Activated naive CD8-positive, alpha-beta T cell treated with anti-CD3 and anti-CD28 coated beads, Interleukin-2, amount 50 U/mL, for 24 hours (primary cell): ENCODE results near the gene KDM4D.
"Not testable (repeated sequence)": the region's sequence is repeated elsewhere in the genome, so short reads cannot be mapped to it uniquely, and the experiment has no call there.

ENCODE experiments used
- ATAC-seq: fragments of 150-1000 bp; cut with Tn5 transposase; one replicate; pipeline ENCODE4 v1.10.0; 2021
- DNase-seq: peaks from one replicate; pipeline ENCODE4 v3.0.0; 2021
- H3K27ac Mint-ChIP-seq: one replicate; pipeline ENCODE4 v1.8.0; 2021; ENCODE audit warnings: mild to moderate bottlenecking, mixed read lengths
- H3K27me3 Mint-ChIP-seq: one replicate; pipeline ENCODE4 v1.8.0; 2021; ENCODE audit warnings: mixed read lengths
- H3K36me3 Mint-ChIP-seq: one replicate; pipeline ENCODE4 v1.8.0; 2021; ENCODE audit warnings: low read depth, mixed read lengths
- H3K4me1 Mint-ChIP-seq: one replicate; pipeline ENCODE4 v1.8.0; 2021; ENCODE audit warnings: mixed read lengths
- H3K4me3 Mint-ChIP-seq: one replicate; pipeline ENCODE4 v1.8.0; 2021; ENCODE audit warnings: mild to moderate bottlenecking, moderate library complexity, mixed read lengths
- H3K9me3 Mint-ChIP-seq: one replicate; pipeline ENCODE4 v1.8.0; 2021; ENCODE audit warnings: mixed read lengths

Gene KDM4D

GRCh38 chr11:95035316-95035715 lies 61.8 kb downstream of the KDM4D start:
- peaks cover 27% of the 10 kb centered on the region for H3K27me3 Mint-ChIP-seq
- ATAC-seq: no peak
- no peak overlapping the region for H3K27ac Mint-ChIP-seq
- H3K4me1 Mint-ChIP-seq: peaks cover 2% of the 10 kb centered on the region
- H3K4me3 Mint-ChIP-seq: no peak overlapping the region
- DNase-seq: no peak
- H3K9me3 Mint-ChIP-seq: peaks cover 4% of the 10 kb centered on the region
- H3K36me3 Mint-ChIP-seq: no peaks in the 10 kb centered on the region

GRCh38 chr11:95037356-95038035 lies 64.0 kb downstream of the KDM4D start:
- not testable (repeated sequence) for DNase-seq, H3K27ac Mint-ChIP-seq, H3K4me1 Mint-ChIP-seq, H3K36me3 Mint-ChIP-seq, H3K9me3 Mint-ChIP-seq, H3K4me3 Mint-ChIP-seq
- ATAC-seq: peak; percentile 20
- peaks cover 34% of the 10 kb centered on the region for H3K27me3 Mint-ChIP-seq

GRCh38 chr11:95042239-95042638 lies 68.7 kb downstream of the KDM4D start:
- Mint-ChIP-seq H3K9me3 (peaks cover 4% of the 10 kb centered on the region), H3K27me3 (peaks cover 19% of the 10 kb centered on the region), H3K4me1 (peaks cover 2% of the 10 kb centered on the region), H3K36me3 (no peaks in the 10 kb centered on the region), H3K4me3 (no peak overlapping the region), H3K27ac (no peak overlapping the region)
- ATAC-seq: no peak
- no peak for DNase-seq

- Mint-ChIP-seq H3K9me3 (peaks cover 4% of the 10 kb centered on the region), H3K4me1 (peaks cover 2% of the 10 kb centered on the region), H3K27me3 (peaks cover 21% of the 10 kb centered on the region), H3K27ac (no peak overlapping the region), H3K4me3 (no peak overlapping the region), H3K36me3 (no peaks in the 10 kb centered on the region)
- ATAC-seq: no peak
- DNase-seq: no peak
These were observed 69.4 kb downstream of the KDM4D start for GRCh38 chr11:95042906-95043305.

GRCh38 chr11:95044010-95044409 lies 70.5 kb downstream of the KDM4D start:
- DNase-seq: no peak
- Mint-ChIP-seq H3K4me1 (no peaks in the 10 kb centered on the region), H3K27ac (no peak overlapping the region), H3K27me3 (peaks cover 18% of the 10 kb centered on the region), H3K36me3 (no peaks in the 10 kb centered on the region), H3K9me3 (no peaks in the 10 kb centered on the region), H3K4me3 (no peak overlapping the region)
- no peak for ATAC-seq

- DNase-seq (no peak), ATAC-seq (no peak)
- H3K36me3 Mint-ChIP-seq: no peaks in the 10 kb centered on the region
- no peak overlapping the region for H3K4me3 Mint-ChIP-seq
- H3K27ac Mint-ChIP-seq: no peak overlapping the region
- no peaks in the 10 kb centered on the region for H3K9me3 Mint-ChIP-seq
- H3K27me3 Mint-ChIP-seq: peaks cover 22% of the 10 kb centered on the region
- no peaks in the 10 kb centered on the region for H3K4me1 Mint-ChIP-seq
These were observed 72.3 kb downstream of the KDM4D start for GRCh38 chr11:95045812-95046211.
